HCT116 (cell line): Measurements from ENCODE around the gene SH3BP5L. TPM values are rescaled to one million over a fixed set of nuclear protein-coding genes. Genes with fewer than 3 reads are reported as not detected.

Experiments
- ATAC-seq: fragments of 200-7000 bp; cut with Tn5 transposase; 2 replicates; pipeline ENCODE4 v1.9.1; 2020; ENCODE audit warnings: mild to moderate bottlenecking, moderate library complexity
- BruUV-seq: library from RNA; stranded (reverse); fragments of 400-500 nt; replicated peaks from 2 replicates; lab custom pipeline; 2021; lab: Mats Ljungman, UMichigan
- CTCF ChIA-PET: fragments of 300-600 bp; sonication (Branson Sonifier 250); formaldehyde crosslinking; loops from one replicate; lab custom pipeline; 2021; ENCODE audit warnings: antibody characterized with exemption; lab: Charles Lee
- POLR2A ChIA-PET: fragments of 300-600, 350-600 bp; sonication (Branson Sonifier 250); formaldehyde crosslinking; loops from one replicate; lab custom pipeline; 2021; ENCODE audit warnings: antibody characterized with exemption; lab: Charles Lee
- RAD21 ChIA-PET, 2 experiments: fragments of 300-600 bp; sonication (Branson Sonifier 250); formaldehyde crosslinking; loops; one replicate each; lab custom pipeline; 2023; ENCODE audit warnings: low total read pairs in 2 of 2; ENCODE audit not compliant: uncharacterized antibody in 2 of 2, unreplicated experiment in 2 of 2, low non-redundant PET in 1 of 2; lab: Charles Lee
- DNase-seq: peaks from one replicate; pipeline ENCODE4 v3.0.0-alpha.2; 2010; ENCODE audit warnings: low read depth, low spot score
- H2AFZ ChIP-seq: fragments of 200-600 bp; shearing (Covaris generic), sonication (generic); 2 replicates; pipeline ENCODE4 v1.6.1; 2017; ENCODE audit warnings: low read depth, mixed run types, mixed read lengths, antibody characterized with exemption, low read length; ENCODE audit not compliant: poor library complexity, severe bottlenecking
- H3K27ac ChIP-seq: 2 replicates; pipeline ENCODE4 v1.5.1; 2012; ENCODE audit warnings: low read depth, low read length
- H3K27me3 ChIP-seq: fragments of 200-600 bp; sonication (generic); 2 replicates; pipeline ENCODE4 v1.6.1; 2016; ENCODE audit warnings: mixed run types, low read length, mixed read lengths; ENCODE audit not compliant: insufficient read depth
- H3K36me3 ChIP-seq, 2 experiments: fragments of 200-500 bp in 1 of 2; fragments of 200-600 bp in 1 of 2; sonication (Bioruptor generic) in 1 of 2; sonication (generic) in 1 of 2; 2 replicates each; pipeline versions ENCODE4 v1.5.1 to v1.6.1; 2014 to 2016; ENCODE audit warnings: low read length in 2 of 2, inconsistent platforms in 1 of 2, mixed read lengths in 1 of 2, mixed run types in 1 of 2; ENCODE audit not compliant: insufficient read depth in 2 of 2, control insufficient read depth in 1 of 2
- H3K4me1 ChIP-seq, 2 experiments: fragments of 200-600 bp in 1 of 2; sonication (generic) in 1 of 2; 2 replicates each; pipeline versions ENCODE4 v1.5.1 to v1.6.1; 2012 to 2017; ENCODE audit warnings: low read length in 2 of 2, inconsistent platforms in 1 of 2, mild to moderate bottlenecking in 1 of 2, mixed read lengths in 1 of 2, mixed run types in 1 of 2, moderate library complexity in 1 of 2; ENCODE audit not compliant: insufficient read depth in 2 of 2, control insufficient read depth in 1 of 2
- H3K4me2 ChIP-seq: fragments of 200-600 bp; sonication (generic); 2 replicates; pipeline ENCODE4 v1.6.1; 2017; ENCODE audit warnings: mixed run types, low read length, mixed read lengths
- H3K4me3 ChIP-seq, 2 experiments: fragments of 200-600 bp in 1 of 2; sonication (generic) in 1 of 2; replicated peaks in 1 of 2; 2 replicates each; pipeline ENCODE4 v1.5.1; 2011 to 2016; ENCODE audit warnings: low read length in 2 of 2, control low read depth in 1 of 2, low read depth in 1 of 2, mild to moderate bottlenecking in 1 of 2, mixed read lengths in 1 of 2, mixed run types in 1 of 2
- H3K79me2 ChIP-seq: fragments of 200-600 bp; sonication (generic); 2 replicates; pipeline ENCODE4 v1.6.1; 2017; ENCODE audit warnings: mild to moderate bottlenecking, mixed run types, low read length, moderate library complexity, mixed read lengths; ENCODE audit not compliant: insufficient read depth
- H3K9ac ChIP-seq: fragments of 200-600 bp; sonication (generic); 2 replicates; pipeline ENCODE4 v1.6.1; 2016; ENCODE audit warnings: low read length, mixed read lengths
- H3K9me2 ChIP-seq: fragments of 200-600 bp; sonication (generic), shearing (Covaris generic); 2 replicates; pipeline ENCODE4 v1.6.1; 2017; ENCODE audit warnings: mixed run types, mild to moderate bottlenecking, moderate library complexity; ENCODE audit not compliant: insufficient read depth
- H3K9me3 ChIP-seq, 2 experiments: fragments of 200-500 bp in 1 of 2; fragments of 200-600 bp in 1 of 2; sonication (Bioruptor generic) in 1 of 2; sonication (generic) in 1 of 2; 2 replicates each; pipeline ENCODE4 v1.6.1; 2014 to 2017; ENCODE audit warnings: low read length in 2 of 2, mixed read lengths in 2 of 2, inconsistent platforms in 1 of 2, low read depth in 1 of 2, mild to moderate bottlenecking in 1 of 2, mixed run types in 1 of 2, moderate library complexity in 1 of 2; ENCODE audit not compliant: control insufficient read depth in 1 of 2, insufficient read depth in 1 of 2
- H4K20me1 ChIP-seq: fragments of 200-600 bp; sonication (generic), shearing (Covaris generic); 2 replicates; pipeline ENCODE4 v1.6.1; 2017; ENCODE audit warnings: mixed run types, mild to moderate bottlenecking, moderate library complexity; ENCODE audit not compliant: insufficient read depth
- CEBPB ChIP-seq: IDR thresholded peaks from 2 replicates; pipeline ENCODE4 v1.6.1; 2012; ENCODE audit warnings: low read depth
- EGR1 ChIP-seq: IDR thresholded peaks from 2 replicates; pipeline ENCODE4 v1.6.1; 2012; ENCODE audit warnings: low read depth
- ELF1 ChIP-seq: IDR thresholded peaks from 2 replicates; pipeline ENCODE4 v1.6.1; 2012; ENCODE audit warnings: low read depth, borderline replicate concordance
- EZH2 ChIP-seq: fragments of 200-600 bp; sonication (generic); IDR thresholded peaks from 2 replicates; pipeline ENCODE4 v1.6.1; 2017; ENCODE audit warnings: antibody characterized with exemption, mixed run types
- EZH2phosphoT487 ChIP-seq: fragments of 200-600 bp; IDR thresholded peaks from 2 replicates; pipeline ENCODE4 v1.6.1; 2018; ENCODE audit warnings: antibody characterized with exemption, borderline replicate concordance
- POLR2A ChIP-seq: IDR thresholded peaks from 2 replicates; pipeline ENCODE4 v1.7.0; 2011; ENCODE audit warnings: borderline replicate concordance; ENCODE audit not compliant: insufficient read depth, insufficient read length; ENCODE audit errors: extremely low read depth
- POLR2AphosphoS5 ChIP-seq: IDR thresholded peaks from 2 replicates; pipeline ENCODE4 v1.6.1; 2011; ENCODE audit warnings: mild to moderate bottlenecking, low read depth, low read length, moderate library complexity
- RAD21 ChIP-seq: IDR thresholded peaks from 2 replicates; pipeline ENCODE4 v1.6.1; 2012; ENCODE audit warnings: low read depth, mild to moderate bottlenecking
- SIN3A ChIP-seq: IDR thresholded peaks from 2 replicates; pipeline ENCODE4 v1.6.1; 2012; ENCODE audit warnings: low read depth
- SP1 ChIP-seq: IDR thresholded peaks from 2 replicates; pipeline ENCODE4 v1.6.1; 2012; ENCODE audit warnings: low read depth
- TCF7L2 ChIP-seq: IDR thresholded peaks from 2 replicates; pipeline ENCODE4 v1.7.0; 2011; ENCODE audit warnings: borderline replicate concordance, inconsistent platforms; ENCODE audit not compliant: insufficient read depth, insufficient read length; ENCODE audit errors: extremely low read depth
- ZFX ChIP-seq: fragments of 450-650 bp; IDR thresholded peaks from 2 replicates; pipeline ENCODE4 v1.6.1; 2017
- ZNF274 ChIP-seq: fragments of 200-500 bp; sonication (Bioruptor generic); IDR thresholded peaks from 2 replicates; pipeline ENCODE4 v1.6.1; 2014; ENCODE audit warnings: mild to moderate bottlenecking, low read depth, low read length, inconsistent platforms
- intact Hi-C: fragments of 100-400 bp; cut with micrococcal nuclease; formaldehyde crosslinking; loops from 2 replicates; pipeline ENCODE4 v1.10.0; 2022
- total RNA-seq: library from RNA; stranded (reverse); gene quantifications from one replicate; pipeline ENCODE4 v1.2.1, GENCODE V29; 2021; ENCODE audit not compliant: unreplicated experiment
- TF ChIP-seq, protein P1 (sequence below): IDR thresholded peaks from 2 replicates; pipeline ENCODE4 v1.6.1; 2012
- TF ChIP-seq, protein P2 (sequence below): IDR thresholded peaks from 2 replicates; pipeline ENCODE4 v1.6.1; 2011; ENCODE audit warnings: mild to moderate bottlenecking, low read length, moderate library complexity; ENCODE audit not compliant: insufficient replicate concordance; ENCODE audit errors: extremely low read depth
- TF ChIP-seq, protein P3 (sequence below), 3 experiments: fragments of 200-600 bp in 1 of 3; sonication (generic) in 1 of 3; IDR thresholded peaks in 2 of 3; conservative IDR thresholded peaks in 1 of 3; 2 replicates each; pipeline ENCODE4 v1.5.1; 2012 to 2017; ENCODE audit warnings: low read depth in 2 of 3, low read length in 2 of 3, antibody characterized with exemption in 1 of 3, borderline replicate concordance in 1 of 3, control low read depth in 1 of 3, mild to moderate bottlenecking in 1 of 3, mixed read lengths in 1 of 3, mixed run types in 1 of 3, moderate library complexity in 1 of 3; ENCODE audit not compliant: insufficient read depth in 1 of 3

SH3BP5L gene
- total RNA-seq, 1 experiment from 2014 or later = 22.3 TPM

DNA sequence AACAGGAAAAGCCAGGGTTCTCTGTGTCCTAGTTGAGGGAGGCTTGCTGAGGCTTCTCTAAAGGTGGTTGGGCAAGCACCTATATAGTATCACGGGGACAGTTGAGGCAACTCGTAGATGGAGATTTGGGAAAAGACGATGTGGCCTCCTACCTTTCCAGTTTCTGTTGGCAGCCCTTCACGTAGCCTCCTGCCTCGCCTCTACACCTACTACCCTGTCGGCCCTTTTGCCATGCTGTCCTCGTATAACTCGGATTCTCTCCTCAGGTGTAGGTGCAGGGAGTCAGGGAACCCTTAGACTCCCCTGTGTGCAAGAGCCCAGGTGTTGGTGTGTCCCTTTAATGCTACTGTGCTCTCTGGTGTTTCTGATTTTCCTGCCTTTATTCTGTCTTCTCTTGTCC, 22.9 kb upstream of the SH3BP5L start:
- Histone ChIP-seq H3K4me3 (no peak overlapping the region), H3K79me2 (peaks cover 4% of the 10 kb centered on the region; the same call in 1 of the 2 replicates), H3K9me3 (no peaks in the 10 kb centered on the region), H3K9ac (no peak overlapping the region), H3K4me1 (no peaks in the 10 kb centered on the region), H3K9me2 (no peaks in the 10 kb centered on the region), H3K27me3 (no peaks in the 10 kb centered on the region), H2AFZ (no peak overlapping the region), H4K20me1 (no peaks in the 10 kb centered on the region), H3K27ac (no peak overlapping the region), H3K4me2 (no peak overlapping the region), H3K36me3 (peaks cover 11 to 32% of the 10 kb centered on the region in 2 experiments; a peak in 3 of 4 replicates)
- ChIA-PET POLR2A (no interaction called here), CTCF (no interaction called here), RAD21 (no interaction called here)
- BruUV-seq = no TSS peak
- intact Hi-C loops = no loop called here
- ATAC-seq (no peak), DNase-seq (no peak)
- TF ChIP-seq SP1 (no peak), TCF7L2 (no peak), EGR1 (no peak), POLR2AphosphoS5 (no peak; the same call in none of the 2 replicates), CEBPB (no peak), RAD21 (no peak)
- TF ChIP-seq, protein P1, sequence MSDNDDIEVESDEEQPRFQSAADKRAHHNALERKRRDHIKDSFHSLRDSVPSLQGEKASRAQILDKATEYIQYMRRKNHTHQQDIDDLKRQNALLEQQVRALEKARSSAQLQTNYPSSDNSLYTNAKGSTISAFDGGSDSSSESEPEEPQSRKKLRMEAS = no peak

DNA sequence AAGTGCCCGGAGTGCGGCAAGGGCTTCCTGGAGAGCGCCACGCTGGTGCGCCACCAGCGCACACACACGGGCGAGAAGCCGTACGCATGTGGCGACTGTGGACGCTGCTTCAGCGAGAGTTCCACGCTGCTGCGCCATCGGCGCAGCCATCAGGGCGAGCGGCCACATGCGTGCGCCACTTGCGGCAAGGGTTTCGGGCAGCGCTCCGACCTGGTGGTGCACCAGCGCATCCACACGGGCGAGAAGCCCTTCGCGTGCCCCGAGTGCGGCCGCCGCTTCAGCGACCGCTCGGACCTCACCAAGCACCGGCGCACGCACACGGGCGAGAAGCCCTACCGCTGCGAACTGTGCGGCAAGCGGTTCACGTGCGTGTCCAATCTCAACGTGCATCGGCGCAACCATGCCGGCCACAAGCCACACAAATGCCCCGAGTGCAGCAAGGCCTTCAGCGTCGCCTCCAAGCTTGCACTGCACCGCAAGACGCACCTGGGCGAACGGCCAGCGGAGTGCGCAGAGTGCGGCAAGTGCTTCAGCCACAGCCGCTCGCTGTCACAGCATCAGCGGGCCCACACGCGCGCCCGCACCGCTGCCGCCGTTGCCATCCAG, 22.3 kb upstream of the SH3BP5L start:
- RAD21 ChIA-PET = no interaction called here
- Histone ChIP-seq H3K9ac (no peak overlapping the region), H2AFZ (no peak overlapping the region), H3K79me2 (peaks cover 3% of the 10 kb centered on the region; the same call in 1 of the 2 replicates), H3K36me3 (peaks cover 8 to 27% of the 10 kb centered on the region in 2 experiments; a peak in 3 of 4 replicates), H3K27ac (no peak overlapping the region), H3K9me3 (no peaks in the 10 kb centered on the region), H3K4me3 (no peak overlapping the region), H4K20me1 (no peaks in the 10 kb centered on the region), H3K4me1 (no peaks in the 10 kb centered on the region), H3K9me2 (no peaks in the 10 kb centered on the region), H3K27me3 (no peaks in the 10 kb centered on the region), H3K4me2 (no peak overlapping the region)
- no peak for DNase-seq
- no TSS peak for BruUV-seq
- POLR2A ChIA-PET = no interaction called here
- CTCF ChIA-PET = no interaction called here
- ATAC-seq = no peak
- intact Hi-C loops = no loop called here
- TF ChIP-seq TCF7L2 (no peak), ELF1 (no peak), EZH2phosphoT487 (no peak), ZFX (no peak), EZH2 (no peak), ZNF274 (no peak), POLR2A (no peak), RAD21 (no peak), CEBPB (no peak), POLR2AphosphoS5 (no peak), SIN3A (no peak)
- TF ChIP-seq, protein P2, sequence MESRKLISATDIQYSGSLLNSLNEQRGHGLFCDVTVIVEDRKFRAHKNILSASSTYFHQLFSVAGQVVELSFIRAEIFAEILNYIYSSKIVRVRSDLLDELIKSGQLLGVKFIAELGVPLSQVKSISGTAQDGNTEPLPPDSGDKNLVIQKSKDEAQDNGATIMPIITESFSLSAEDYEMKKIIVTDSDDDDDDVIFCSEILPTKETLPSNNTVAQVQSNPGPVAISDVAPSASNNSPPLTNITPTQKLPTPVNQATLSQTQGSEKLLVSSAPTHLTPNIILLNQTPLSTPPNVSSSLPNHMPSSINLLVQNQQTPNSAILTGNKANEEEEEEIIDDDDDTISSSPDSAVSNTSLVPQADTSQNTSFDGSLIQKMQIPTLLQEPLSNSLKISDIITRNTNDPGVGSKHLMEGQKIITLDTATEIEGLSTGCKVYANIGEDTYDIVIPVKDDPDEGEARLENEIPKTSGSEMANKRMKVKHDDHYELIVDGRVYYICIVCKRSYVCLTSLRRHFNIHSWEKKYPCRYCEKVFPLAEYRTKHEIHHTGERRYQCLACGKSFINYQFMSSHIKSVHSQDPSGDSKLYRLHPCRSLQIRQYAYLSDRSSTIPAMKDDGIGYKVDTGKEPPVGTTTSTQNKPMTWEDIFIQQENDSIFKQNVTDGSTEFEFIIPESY = no peak
- TF ChIP-seq, protein P3, sequence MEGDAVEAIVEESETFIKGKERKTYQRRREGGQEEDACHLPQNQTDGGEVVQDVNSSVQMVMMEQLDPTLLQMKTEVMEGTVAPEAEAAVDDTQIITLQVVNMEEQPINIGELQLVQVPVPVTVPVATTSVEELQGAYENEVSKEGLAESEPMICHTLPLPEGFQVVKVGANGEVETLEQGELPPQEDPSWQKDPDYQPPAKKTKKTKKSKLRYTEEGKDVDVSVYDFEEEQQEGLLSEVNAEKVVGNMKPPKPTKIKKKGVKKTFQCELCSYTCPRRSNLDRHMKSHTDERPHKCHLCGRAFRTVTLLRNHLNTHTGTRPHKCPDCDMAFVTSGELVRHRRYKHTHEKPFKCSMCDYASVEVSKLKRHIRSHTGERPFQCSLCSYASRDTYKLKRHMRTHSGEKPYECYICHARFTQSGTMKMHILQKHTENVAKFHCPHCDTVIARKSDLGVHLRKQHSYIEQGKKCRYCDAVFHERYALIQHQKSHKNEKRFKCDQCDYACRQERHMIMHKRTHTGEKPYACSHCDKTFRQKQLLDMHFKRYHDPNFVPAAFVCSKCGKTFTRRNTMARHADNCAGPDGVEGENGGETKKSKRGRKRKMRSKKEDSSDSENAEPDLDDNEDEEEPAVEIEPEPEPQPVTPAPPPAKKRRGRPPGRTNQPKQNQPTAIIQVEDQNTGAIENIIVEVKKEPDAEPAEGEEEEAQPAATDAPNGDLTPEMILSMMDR (IDR thresholded peaks at IDR 0.05 in 2 of 3, conservative IDR thresholded peaks at IDR 0.05 in 1 of 3; ENCODE audit: borderline replicate concordance in 1 of 3, insufficient read depth in 1 of 3, low read depth in 2 of 3, low read length in 2 of 3) = no peak
